Umbilical cord (tissue), 2 donors: ENCODE measurements around the gene ABCC8. TPM values are rescaled to one million over a fixed set of nuclear protein-coding genes. Genes with fewer than 3 reads are reported as not detected.

Experiments
- DNase-seq: peaks from one replicate; pipeline ENCODE4 v3.0.0-alpha.2; 2015; ENCODE audit warnings: low spot score
- total RNA-seq: library from RNA; depleted of rRNA; stranded (reverse); fragments of >200 nt; gene quantifications from one replicate; pipeline ENCODE4 v1.2.3, GENCODE V29; 2014; ENCODE audit warnings: low replicate concordance; ENCODE audit not compliant: insufficient read depth

ABCC8 gene
- 0.48 TPM for total RNA-seq

- DNase-seq: no peak
Measured at GRCh38 chr11:17476317-17477083, at the start of gene ABCC8. Gene ABCC8 (minus strand): TSS chr11:17476845. CDS start chr11:17476776, 69 bp downstream.

DNA sequence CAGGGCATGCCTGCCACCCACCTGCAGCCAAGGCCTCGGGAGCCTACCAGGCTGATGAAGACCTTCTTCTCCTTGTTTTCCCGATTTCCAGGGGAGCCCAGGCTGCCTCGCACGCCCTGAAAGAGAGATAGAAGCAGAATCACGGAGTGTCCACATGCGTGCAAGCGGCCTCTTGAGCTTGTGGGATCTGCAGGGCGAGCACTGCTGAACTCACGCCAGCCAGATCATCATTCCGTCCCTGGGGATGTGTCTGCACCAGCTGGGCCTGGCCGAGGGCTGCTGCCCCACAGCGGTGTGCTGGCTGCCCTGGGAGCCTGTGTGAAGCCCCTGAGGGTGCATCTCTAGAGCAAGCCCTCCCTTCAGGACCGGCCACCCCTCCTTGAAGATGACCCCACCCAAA, 49.7 kb upstream of the ABCC8 start:
- no peak for DNase-seq

DNA sequence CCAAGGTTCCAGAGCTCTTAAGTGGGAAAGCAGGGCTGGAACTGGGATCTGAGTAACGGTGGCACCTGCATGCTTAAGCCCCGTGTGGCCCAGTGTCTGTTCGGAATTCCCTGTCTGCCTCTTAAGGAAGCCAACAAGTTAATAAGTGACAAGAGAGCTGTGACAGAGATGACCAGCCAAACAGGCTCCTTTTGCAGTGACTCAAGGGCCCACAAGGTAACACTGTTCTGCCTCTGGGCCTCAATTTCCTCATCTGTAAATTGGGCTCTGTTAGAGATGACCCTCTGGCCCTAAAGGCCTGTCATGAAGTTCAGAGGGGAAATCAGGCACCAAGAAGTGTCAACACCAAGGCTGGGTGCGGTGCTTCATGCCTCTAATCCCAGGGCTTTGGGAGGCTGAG, 48.9 kb upstream of the ABCC8 start:
- DNase-seq: no peak

DNA sequence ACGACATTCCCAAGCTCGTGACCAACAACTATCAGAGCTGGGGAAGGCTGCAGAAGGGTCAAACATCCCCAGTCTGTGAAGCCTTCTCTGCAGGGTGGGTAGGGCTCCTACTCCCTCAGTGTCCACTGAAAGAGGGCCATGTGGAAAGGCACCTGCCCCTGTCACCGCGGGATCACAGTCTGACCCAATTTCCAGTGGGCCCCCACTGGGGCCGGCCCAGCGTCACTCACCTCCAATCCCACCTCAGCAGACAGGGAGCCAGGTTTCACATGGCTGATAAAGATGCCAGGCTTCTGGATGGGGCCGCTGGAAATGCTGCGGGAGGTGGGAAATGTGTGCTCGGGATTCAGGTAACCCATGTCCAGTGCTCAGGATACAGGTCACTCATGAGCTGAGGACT, 47.6 kb upstream of the ABCC8 start:
- no peak for DNase-seq

DNA sequence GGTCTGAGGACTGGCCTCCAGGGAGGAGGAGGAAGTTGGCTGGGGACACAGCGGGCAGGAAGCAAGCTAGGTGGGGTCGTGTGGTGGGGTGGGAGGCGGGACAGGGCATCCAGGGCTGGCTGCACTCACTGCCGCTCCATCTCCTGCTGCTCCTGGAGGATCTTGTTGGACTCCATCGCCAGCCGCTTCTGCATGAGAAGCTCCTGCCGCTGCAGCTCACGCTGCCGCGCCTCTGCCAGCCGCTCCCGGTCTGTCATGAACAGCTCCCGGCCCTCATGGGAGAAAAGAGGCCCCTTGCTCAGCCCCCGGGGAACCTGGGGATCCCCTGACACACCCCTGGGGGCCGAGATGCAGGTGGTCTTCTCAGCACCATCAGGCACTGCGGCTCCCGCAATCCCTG, 46.0 kb upstream of the ABCC8 start:
- DNase-seq: no peak

DNA sequence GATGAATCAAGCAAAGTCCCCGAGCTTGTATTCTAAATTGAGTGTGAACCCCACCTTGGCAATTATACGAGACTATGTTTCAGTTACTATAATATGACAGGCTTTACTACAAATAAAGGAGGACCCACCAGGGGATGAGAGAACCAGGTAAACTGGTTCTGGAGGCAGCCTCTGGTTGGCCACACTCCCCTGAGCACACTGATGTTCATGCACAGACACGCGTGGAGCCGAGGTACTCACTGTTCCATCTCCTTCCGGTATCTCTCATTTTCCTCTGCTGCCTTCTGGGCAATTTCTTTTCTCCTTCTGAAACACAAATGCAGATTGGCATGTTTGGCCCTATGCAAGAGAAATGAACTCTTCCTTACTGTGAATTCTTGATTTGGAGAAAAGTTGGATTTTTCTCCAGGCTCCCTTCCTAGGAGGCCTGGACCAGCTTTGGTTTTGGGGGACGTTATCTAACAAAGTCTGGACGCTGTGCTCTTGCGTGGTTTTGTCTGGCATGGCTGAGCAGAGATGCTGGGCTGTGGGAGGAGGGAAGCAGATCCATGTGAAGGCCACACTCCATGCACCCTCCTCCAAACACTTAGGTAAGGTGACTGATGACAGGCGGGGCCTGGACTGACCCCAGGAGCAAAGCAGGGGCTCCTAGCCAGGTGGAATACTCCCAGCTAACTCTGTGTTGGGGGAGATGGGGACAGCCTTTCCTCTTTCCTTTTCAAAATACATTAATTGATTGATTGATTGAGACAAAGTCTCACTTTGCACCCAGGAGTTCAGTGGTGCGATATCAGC, 44.7 kb upstream of the ABCC8 start:
- no peak for DNase-seq

DNA sequence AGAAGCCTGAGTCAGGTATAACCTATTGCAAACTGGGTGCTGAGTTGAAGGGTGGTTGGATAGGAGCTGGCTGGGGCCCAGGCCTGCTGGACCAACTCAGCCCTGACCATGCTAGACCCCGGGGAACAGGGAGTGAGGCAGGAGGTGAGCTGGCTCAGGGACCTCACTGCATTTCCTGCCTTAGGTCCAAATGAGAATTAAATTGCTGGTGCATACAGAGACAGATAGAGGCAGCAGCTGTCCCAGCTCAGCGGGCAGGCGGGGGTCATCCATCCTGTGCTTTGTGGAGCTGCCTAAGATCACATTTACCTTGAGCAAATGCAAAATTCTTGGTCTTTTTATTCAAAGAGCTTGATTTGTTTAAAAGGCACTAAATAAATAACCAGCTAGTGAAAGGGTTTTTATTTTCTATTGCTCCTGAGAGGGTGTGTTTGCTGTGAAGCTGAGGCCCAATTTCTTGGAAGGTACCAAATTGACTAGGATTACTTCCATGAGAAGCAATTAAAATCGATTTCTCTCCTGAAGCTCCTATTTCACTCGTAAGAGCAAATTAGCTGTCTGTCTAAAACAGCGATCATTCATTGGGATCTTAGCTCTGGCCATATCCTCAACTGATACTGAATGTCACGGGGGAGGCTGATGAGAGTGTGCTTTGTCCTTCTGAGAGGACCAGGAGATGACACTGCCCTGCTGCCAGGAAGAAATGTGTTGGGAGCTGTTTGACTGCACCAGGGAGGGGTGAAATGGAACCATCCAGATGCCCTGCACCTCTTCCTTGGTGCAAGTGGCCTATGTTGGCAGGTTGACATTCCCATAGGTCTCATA, 42.6 kb upstream of the ABCC8 start:
- DNase-seq: no peak

- DNase-seq: no peak
Measured at GRCh38 chr11:17518366-17518765, 41.7 kb upstream of the ABCC8 start.

DNA sequence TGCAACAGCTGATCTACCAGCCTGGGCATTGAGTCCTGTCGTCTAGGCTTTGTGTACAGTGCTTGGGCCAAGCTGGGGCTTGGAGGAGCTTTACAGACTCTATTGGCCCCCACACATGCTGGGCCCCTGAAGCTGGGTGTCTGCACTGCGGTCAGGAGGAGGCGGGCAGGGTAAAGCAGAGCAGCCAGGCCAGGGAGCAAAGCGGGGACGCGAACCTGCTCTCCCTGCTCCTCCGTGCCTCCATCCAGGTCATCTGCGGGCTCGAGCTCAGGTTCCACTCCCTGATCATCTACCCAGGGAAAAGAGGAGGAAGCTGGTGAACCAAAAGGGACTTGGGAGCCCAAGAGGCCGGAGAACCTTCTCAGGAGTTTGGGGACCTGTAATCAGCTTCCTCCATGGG, 40.5 kb upstream of the ABCC8 start:
- no peak for DNase-seq

DNA sequence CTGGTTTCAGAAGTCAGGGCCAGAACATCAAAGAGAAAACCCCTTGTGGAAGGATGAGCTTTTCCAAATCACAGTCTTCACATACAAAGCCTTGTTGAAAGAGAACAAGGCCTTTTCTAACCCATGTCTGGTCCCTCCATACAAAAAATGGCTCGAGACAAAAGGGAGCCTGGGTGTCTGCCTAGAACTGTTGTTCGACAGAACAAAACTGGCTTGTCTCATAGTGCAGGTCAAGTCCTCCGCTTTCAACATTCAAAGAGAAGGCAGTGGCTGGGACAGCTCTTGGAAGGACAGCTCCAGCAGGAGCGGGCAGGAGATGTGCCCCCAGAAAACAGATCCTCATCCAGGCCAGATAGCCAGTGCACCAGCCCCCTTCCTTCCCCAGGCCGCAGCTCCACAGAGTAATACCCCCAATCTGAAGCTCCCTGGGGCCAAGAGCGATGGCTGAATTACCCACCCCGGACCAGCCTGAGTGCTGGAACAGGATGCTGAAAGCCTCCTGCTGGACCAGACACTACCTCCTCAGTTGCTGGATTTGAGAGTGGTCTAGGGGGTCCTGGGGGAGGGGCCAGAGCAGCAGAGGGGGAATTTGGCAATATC, 40.0 kb upstream of the ABCC8 start:
- DNase-seq: no peak

DNA sequence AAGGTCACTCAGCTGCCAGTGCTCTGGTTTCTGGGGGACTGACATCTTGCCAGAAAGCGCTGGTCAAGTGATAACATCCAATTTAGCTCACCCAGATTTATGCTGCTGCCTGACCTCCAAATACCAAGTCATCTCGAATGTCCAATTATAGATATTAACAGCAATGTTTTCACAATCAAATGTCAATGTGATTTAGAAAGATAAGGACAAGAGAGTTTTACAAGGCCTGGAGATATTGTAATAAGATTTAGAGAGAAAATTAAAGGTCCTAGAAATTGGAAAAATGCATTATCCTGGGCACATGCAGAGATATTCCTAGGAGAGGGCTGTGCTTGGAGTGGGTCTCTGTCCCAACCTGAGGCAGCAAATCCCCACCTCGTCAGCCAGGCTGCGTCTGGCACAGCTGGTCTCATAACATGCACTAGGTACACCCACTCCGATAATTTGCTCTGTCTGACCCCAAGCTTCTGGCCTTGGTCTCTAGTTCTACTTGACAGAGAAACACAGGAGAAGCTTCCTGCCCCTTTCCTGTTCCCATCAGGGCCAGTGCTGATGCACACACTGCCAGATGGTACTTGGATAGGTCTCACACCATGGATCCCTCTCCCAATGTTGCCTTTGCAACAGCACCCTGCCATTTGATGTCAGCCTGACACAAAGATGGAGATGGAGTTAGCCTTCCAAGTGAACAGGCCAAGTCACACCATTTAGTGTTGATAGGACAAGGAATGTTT, 39.0 kb upstream of the ABCC8 start:
- no peak for DNase-seq

DNA sequence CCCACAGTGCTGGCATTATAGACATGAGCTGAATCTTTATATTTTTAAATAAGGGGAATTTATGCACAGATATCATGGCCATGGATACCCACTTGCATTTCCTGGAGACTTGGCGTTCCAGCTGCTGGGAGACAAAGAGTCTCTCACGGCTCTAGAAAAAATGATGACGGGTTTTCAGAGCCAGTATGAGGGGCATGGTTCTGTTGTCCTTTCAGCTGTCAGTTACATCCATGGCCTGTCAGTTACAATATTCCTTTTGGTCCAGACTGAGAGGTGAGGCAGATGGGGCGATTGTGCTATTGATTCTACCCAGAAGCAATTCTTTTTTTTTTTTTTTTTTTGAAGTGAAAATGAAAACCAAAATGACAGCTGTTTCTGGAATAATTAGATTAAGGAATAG, 37.8 kb upstream of the ABCC8 start:
- no peak for DNase-seq

DNA sequence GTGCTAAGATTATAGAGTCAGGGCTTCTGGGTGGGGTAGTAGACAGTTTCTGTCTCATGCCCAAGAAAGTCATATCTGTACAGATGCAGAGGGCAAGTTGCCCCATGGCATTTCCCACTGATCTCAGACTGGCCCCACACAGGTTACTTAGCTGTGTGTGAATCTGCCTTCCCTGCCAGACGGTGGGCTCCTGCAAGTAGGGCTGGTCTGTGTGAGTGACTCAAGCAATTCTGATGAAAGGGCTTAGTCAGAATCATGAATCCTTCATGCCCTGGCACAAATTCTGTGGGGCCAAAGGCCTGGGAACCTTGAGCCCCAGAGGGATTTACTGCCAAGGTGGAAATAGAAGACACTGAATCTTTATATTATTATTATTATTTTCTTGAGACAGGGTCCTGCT, 37.2 kb upstream of the ABCC8 start:
- no peak for DNase-seq

- DNase-seq: no peak
Measured at GRCh38 chr11:17512101-17512500, 35.5 kb upstream of the ABCC8 start.

DNA sequence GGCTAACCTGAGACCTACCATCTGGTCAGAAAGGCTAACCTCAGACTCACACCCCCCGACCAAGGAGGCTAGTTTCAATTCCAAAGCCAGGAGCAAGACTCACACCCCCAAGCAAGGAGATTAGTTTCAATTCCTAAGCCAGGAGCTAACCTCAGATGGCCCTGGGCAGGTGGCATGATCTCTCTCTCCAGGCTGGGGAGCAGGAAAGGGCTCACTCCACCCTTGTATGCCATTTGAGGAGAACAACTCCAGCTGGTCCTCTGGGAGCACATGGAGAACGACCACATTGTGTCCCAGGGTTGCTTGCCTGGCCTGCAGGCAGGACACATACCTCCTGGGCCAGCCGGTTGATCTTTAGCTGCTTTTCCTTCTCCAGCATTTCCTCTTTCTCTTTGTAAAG, 34.9 kb upstream of the ABCC8 start:
- DNase-seq: no peak

DNA sequence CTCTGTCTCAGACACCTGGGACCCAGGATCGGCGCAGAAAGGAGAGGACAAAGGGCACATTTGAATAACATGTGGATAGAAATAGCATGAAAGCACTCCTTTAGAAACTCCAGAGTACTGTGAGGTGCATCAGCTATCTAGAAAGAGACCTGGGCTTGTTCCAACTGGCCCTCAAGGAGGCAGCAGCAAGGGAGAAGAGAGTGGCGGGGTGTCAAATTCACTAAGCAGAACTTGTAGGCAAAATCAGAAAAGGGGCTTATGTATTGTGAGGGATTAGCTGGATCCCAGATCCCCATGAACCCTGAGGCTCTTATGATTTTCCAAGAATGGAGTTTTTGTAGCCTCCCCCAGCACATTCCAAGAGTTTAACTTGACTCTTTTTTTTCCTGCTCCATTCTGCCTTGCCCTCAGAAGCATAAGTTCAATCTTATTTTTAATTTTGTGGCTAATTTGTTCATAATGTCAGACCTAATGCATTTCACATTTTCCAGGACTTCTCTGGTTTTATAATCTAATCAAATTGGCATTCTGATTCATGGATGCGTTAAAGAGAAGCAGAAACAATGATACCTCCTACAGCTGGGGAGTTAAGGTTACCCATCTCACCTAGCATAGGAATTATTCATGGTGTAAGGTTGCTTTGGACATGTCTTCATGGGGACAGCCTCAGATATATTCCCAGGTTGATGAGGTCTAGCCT, 34.0 kb upstream of the ABCC8 start:
- DNase-seq: no peak

- DNase-seq: no peak
Measured at GRCh38 chr11:17508791-17509190, 32.1 kb upstream of the ABCC8 start.

DNA sequence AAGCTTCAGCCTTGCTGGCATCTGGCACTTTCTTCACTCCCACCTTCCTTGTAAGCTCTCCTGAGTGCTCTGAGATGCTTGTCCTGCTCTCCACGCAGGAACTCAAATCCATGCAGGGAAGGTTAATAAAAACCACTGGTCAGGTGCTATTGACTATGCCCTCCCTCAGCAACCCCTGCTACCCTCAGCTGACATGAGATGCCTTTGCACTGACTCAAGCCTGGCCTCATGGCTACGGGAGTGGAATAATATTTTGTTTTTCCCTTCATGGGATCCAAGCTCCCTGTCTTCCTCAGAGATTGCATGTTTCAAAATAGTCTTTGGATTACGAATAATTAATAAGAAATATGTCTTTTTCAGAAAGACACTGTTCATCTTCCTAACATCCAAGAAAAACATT, 31.7 kb upstream of the ABCC8 start:
- DNase-seq: no peak

GRCh38 chr11:17507773-17508172, 31.1 kb upstream of the ABCC8 start:
- DNase-seq: no peak

DNA sequence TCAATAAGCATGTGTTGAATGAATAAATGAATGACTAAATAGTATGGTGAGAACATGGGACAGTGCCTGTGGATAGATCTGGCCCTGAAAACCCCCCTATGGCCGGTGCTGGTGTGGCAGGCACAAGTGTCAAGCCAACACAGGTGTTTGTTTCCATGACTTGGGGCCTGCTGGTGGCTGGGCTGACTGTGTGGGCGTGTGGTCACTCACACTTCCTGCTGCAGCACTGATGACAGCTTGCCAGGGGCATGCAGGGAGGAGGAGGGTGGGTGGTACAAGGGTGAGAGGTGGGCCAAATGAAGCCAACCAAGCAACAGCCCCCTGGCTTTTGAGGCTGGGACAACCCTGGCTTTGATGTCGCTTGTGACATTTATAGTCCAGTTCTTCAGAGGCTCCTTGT, 30.3 kb upstream of the ABCC8 start:
- DNase-seq: no peak

GRCh38 chr11:17506314-17506713, 29.7 kb upstream of the ABCC8 start:
- no peak for DNase-seq
